Measurements from ENCODE around the gene CENPM.
A peak's percentile ranks its signal among the peaks of the same experiment; 100 is the strongest.

Gene CENPM

DNA sequence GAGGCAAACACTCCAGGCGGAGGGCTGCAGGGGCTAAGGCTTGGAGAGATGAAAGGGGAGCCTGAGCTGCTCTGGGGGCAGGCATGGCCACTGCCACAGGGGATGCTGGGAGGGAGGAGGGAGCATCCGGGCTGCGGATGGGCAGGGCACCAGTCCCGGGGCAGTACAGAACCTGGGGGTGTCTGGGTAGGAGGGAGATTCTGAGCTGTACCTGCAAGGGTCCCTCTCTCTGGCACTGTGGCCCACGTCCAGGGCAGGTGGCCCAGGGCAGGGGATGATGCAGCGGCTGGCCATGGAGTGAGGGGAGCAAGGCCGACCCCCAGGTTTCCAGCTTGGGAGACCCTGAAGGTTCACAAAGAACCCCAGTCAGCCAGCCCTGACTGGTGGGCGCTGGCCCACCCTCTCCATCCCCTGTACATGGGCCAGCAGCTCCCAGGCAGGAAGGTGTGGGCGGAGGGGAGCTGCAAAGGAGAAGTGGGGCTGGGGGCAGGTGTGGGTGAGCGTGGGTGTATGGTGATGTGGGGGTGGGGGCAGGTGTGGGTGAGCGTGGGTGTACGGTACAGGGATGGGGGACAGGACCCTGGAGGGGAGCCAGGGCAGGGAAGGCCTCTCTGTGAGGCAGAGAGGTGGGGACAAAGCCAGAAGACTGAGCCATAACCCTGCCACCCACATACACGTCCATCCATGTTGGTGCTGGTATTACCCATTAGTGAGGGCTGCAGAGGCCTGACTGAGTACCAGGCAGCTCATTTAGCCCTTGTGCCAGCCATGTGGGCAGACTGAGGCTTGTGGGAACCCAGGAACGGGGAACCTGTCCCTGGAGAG lies 18.1 kb downstream of the CENPM start:
- Histone ChIP-seq H3K9me3 (ENCODE audit: insufficient read depth, low read length) (no peaks in the 10 kb centered on the region), H3K4me1 (ENCODE audit: insufficient read depth, insufficient read length) (peaks cover 23% of the 10 kb centered on the region), H3K36me3 (ENCODE audit: insufficient read depth, insufficient read length, low read length) (peaks cover 3% of the 10 kb centered on the region), H3K9ac (ENCODE audit: insufficient read length, low read depth) (peak overlapping the region; percentile 24), H3K4me3 (ENCODE audit: insufficient read length, low read depth) (no peak overlapping the region), H3K27me3 (ENCODE audit: insufficient read depth, insufficient read length) (peaks cover 11% of the 10 kb centered on the region)
- no peak for TF ChIP-seq YY1 (IDR thresholded peaks at IDR 0.05; ENCODE audit: insufficient read depth, insufficient read length)
- no peak for TF ChIP-seq ZNF274 (IDR thresholded peaks at IDR 0.05; ENCODE audit: low read depth, low read length)
- no peak for TF ChIP-seq SUZ12 (IDR thresholded peaks at IDR 0.05; ENCODE audit: extremely low read depth, insufficient read depth, insufficient read length)
- DNase-seq (ENCODE audit: low read depth, low spot score) = no peak

DNA sequence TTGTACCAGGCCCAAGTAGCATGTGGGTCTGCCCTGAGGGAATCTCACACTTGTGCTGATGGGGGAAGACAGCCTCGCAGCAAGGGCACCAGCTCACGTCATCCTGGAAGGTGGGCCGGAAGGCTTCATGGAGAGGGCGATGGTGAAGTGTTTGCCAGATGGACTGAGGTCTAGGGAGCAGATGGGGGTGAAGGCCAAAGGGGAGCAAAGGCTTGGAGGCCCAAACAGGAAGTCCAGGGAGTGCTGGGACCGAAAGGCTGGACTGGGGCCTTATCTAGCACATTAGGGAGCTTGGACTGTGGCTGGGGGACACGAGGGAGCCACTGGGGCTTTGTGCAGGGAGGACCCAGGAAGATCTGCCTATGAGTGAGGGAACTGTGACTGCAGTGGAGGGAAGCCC lies 19.1 kb downstream of the CENPM start:
- H3K4me3 ChIP-seq (ENCODE audit: insufficient read length, low read depth) = no peak overlapping the region

DNA sequence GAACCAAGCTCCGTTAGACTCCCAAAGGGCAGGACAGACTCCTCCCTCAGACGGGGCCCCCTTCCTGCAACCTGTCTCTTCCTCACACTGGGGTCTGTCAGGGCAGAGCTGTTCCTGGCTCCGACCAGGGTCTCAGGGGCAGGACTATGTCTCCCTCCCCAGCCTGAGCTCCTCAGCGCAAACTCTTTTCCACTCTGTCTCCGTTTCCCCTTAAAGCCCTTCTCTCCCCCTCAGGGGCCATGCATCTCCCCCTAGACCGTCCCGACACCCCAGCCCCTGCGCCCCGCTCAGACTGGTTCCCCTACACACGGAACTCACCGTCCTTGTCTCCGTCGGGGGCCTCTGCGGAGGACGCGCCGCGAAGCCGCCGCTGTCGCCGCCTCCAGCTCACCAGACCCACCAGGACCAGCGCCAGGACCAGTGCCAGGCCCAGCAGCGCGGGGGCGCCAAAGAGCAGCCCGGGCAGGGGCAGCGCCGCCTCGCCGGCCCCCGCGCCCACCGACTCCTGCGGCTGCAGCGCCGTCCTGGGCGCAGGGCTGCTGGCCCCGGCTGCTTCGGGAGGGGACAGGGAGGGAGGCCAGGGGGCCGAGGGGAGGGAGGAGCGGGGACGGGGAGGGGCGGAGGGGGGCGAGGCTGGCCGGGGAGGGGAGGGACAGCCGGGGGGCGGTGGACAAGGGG lies 21.0 kb downstream of the CENPM start:
- Histone ChIP-seq H3K36me3 (ENCODE audit: insufficient read depth, insufficient read length, low read length) (no peaks in the 10 kb centered on the region), H3K9ac (ENCODE audit: insufficient read length, low read depth) (peak overlapping the region; percentile 83), H3K27me3 (ENCODE audit: insufficient read depth, insufficient read length) (peaks cover 23% of the 10 kb centered on the region), H3K4me3 (ENCODE audit: insufficient read length, low read depth) (peak overlapping the region; percentile 51), H3K9me3 (ENCODE audit: insufficient read depth, low read length) (no peaks in the 10 kb centered on the region), H3K4me1 (ENCODE audit: insufficient read depth, insufficient read length) (peaks cover 21% of the 10 kb centered on the region)
- peak; percentile 43 for DNase-seq (ENCODE audit: low read depth, low spot score)
- no peak for TF ChIP-seq ZNF274 (IDR thresholded peaks at IDR 0.05; ENCODE audit: low read depth, low read length)
- no peak for TF ChIP-seq SUZ12 (IDR thresholded peaks at IDR 0.05; ENCODE audit: extremely low read depth, insufficient read depth, insufficient read length)
- no peak for TF ChIP-seq YY1 (IDR thresholded peaks at IDR 0.05; ENCODE audit: insufficient read depth, insufficient read length)

More for the DNA sequence above, 19.1 kb downstream of the CENPM start:
- no peaks in the 10 kb centered on the region for H3K9me3 ChIP-seq (ENCODE audit: insufficient read depth, low read length)
- peak overlapping the region; percentile 24 for H3K9ac ChIP-seq (ENCODE audit: insufficient read length, low read depth)
- H3K27me3 ChIP-seq (ENCODE audit: insufficient read depth, insufficient read length) = peaks cover 21% of the 10 kb centered on the region
- H3K36me3 ChIP-seq (ENCODE audit: insufficient read depth, insufficient read length, low read length) = no peaks in the 10 kb centered on the region
- H3K4me1 ChIP-seq (ENCODE audit: insufficient read depth, insufficient read length) = peaks cover 24% of the 10 kb centered on the region
- TF ChIP-seq ZNF274 (IDR thresholded peaks at IDR 0.05; ENCODE audit: low read depth, low read length) (no peak), SUZ12 (IDR thresholded peaks at IDR 0.05; ENCODE audit: extremely low read depth, insufficient read depth, insufficient read length) (no peak), YY1 (IDR thresholded peaks at IDR 0.05; ENCODE audit: insufficient read depth, insufficient read length) (no peak)
- no peak for DNase-seq (ENCODE audit: low read depth, low spot score)

DNA sequence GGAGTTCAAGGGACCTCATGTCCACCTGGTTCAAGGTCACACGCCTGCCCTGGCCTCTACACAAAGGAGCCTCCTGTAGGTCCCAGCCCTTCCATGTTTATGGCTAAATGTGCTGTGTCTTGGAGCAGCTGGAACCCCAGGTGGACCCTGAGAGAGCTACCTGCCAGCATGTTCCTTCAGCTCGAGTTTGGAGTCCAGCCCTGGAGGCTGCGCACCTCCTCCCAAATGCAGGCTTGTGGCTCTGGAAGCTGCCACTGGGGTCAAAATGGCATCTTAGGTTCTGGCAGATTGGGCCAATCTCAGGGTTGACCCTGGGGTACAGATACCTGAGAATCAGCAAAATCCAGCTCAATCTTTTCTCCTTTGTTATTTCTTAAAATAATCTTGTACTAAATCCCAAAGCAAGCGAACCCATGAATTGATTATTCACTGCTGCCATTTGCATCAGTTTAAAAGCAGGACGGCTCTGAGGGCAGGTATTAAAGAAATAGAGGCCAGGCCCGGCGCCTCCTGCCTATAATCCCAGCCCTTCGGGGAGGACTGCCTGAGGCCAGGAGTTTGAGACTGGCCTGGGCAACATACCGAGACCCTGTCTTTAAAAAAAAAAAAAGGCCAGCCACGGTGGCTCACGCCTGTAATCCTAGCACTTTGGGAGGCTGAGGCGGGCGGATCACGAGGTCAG lies 23.2 kb downstream of the CENPM start:
- TF ChIP-seq YY1 (IDR thresholded peaks at IDR 0.05; ENCODE audit: insufficient read depth, insufficient read length) = no peak
- TF ChIP-seq SUZ12 (IDR thresholded peaks at IDR 0.05; ENCODE audit: extremely low read depth, insufficient read depth, insufficient read length) = no peak
- no peak for TF ChIP-seq ZNF274 (IDR thresholded peaks at IDR 0.05; ENCODE audit: low read depth, low read length)
- H3K4me1 ChIP-seq (ENCODE audit: insufficient read depth, insufficient read length) = peaks cover 16% of the 10 kb centered on the region
- no peaks in the 10 kb centered on the region for H3K36me3 ChIP-seq (ENCODE audit: insufficient read depth, insufficient read length, low read length)
- no peak overlapping the region for H3K4me3 ChIP-seq (ENCODE audit: insufficient read length, low read depth)
- peaks cover 31% of the 10 kb centered on the region for H3K27me3 ChIP-seq (ENCODE audit: insufficient read depth, insufficient read length)
- no peak overlapping the region for H3K9ac ChIP-seq (ENCODE audit: insufficient read length, low read depth)
- no peaks in the 10 kb centered on the region for H3K9me3 ChIP-seq (ENCODE audit: insufficient read depth, low read length)
- DNase-seq (ENCODE audit: low read depth, low spot score) = no peak

DNA sequence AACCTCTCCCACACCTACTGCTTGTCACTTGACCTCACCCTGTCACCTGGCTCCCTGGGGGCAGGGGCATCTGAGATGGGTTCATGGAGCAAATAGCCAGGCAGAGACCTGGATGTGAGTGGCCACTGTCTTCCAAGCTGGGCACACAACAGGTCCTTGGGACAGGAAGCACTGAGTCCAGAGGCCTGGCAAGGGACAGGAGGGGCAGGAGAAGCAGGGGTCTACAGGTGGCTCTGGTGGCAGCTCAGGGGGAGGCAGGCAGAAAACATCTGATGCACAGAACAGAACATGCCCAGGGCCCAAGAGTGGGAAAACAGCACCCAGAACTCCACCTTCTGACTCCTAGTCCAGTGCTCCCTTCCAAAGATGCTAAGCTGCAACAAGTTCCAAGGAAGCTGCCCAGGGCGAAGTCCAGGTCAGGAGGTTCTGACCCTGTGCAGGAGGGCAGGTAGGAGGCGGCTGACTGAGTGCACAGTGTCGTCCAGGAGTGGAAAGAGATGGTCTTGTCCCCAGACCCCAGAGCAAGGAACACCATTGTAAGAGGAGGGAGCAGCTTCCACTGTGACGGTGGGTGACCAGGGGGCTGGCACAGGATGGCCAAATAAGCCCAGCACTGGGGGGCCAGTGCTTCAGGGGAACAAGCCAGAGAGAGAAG lies 23.9 kb downstream of the CENPM start:
- H3K4me1 ChIP-seq (ENCODE audit: insufficient read depth, insufficient read length) = peaks cover 12% of the 10 kb centered on the region
- H3K27me3 ChIP-seq (ENCODE audit: insufficient read depth, insufficient read length) = peaks cover 35% of the 10 kb centered on the region
- no peak for TF ChIP-seq YY1 (IDR thresholded peaks at IDR 0.05; ENCODE audit: insufficient read depth, insufficient read length)
- TF ChIP-seq ZNF274 (IDR thresholded peaks at IDR 0.05; ENCODE audit: low read depth, low read length) = no peak
- TF ChIP-seq SUZ12 (IDR thresholded peaks at IDR 0.05; ENCODE audit: extremely low read depth, insufficient read depth, insufficient read length) = no peak
- no peak overlapping the region for H3K4me3 ChIP-seq (ENCODE audit: insufficient read length, low read depth)
- H3K9me3 ChIP-seq (ENCODE audit: insufficient read depth, low read length) = no peaks in the 10 kb centered on the region
- H3K9ac ChIP-seq (ENCODE audit: insufficient read length, low read depth) = no peak overlapping the region
- H3K36me3 ChIP-seq (ENCODE audit: insufficient read depth, insufficient read length, low read length) = no peaks in the 10 kb centered on the region
- no peak for DNase-seq (ENCODE audit: low read depth, low spot score)

DNA sequence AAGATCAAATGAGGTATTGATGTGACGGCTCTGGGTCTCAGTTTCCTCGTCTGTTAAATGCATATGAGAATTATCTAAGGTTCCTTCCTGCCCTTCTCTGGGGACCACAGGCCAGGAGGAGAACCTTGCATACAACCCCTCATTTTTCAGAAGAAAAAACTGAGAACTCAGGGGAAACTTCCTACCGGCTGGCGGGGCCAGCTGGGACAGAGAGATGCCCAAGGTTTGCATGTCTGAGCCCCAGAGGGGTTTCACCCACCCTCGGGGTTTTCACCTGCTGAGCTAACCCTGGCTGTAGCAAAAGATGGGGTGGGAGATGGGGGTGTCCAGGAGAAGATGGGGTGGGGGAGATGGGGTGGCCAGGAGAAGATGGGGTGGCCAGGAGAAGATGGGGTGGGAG lies 24.6 kb downstream of the CENPM start:
- Histone ChIP-seq H3K9me3 (ENCODE audit: insufficient read depth, low read length) (no peaks in the 10 kb centered on the region), H3K4me3 (ENCODE audit: insufficient read length, low read depth) (no peak overlapping the region), H3K4me1 (ENCODE audit: insufficient read depth, insufficient read length) (peaks cover 13% of the 10 kb centered on the region), H3K9ac (ENCODE audit: insufficient read length, low read depth) (no peak overlapping the region), H3K36me3 (ENCODE audit: insufficient read depth, insufficient read length, low read length) (no peaks in the 10 kb centered on the region), H3K27me3 (ENCODE audit: insufficient read depth, insufficient read length) (peaks cover 42% of the 10 kb centered on the region)
- TF ChIP-seq YY1 (IDR thresholded peaks at IDR 0.05; ENCODE audit: insufficient read depth, insufficient read length) = no peak
- no peak for TF ChIP-seq SUZ12 (IDR thresholded peaks at IDR 0.05; ENCODE audit: extremely low read depth, insufficient read depth, insufficient read length)
- TF ChIP-seq ZNF274 (IDR thresholded peaks at IDR 0.05; ENCODE audit: low read depth, low read length) = no peak
- no peak for DNase-seq (ENCODE audit: low read depth, low spot score)
